Fibroblast of skin of left biceps (primary cell): ENCODE measurements around the gene SURF2.

Experiments
- DNase-seq, 2 experiments: peaks; one replicate each; pipeline ENCODE4 v3.0.0-alpha.2; 2013; ENCODE audit warnings: low read depth in 2 of 2

The SURF2 gene

DNA sequence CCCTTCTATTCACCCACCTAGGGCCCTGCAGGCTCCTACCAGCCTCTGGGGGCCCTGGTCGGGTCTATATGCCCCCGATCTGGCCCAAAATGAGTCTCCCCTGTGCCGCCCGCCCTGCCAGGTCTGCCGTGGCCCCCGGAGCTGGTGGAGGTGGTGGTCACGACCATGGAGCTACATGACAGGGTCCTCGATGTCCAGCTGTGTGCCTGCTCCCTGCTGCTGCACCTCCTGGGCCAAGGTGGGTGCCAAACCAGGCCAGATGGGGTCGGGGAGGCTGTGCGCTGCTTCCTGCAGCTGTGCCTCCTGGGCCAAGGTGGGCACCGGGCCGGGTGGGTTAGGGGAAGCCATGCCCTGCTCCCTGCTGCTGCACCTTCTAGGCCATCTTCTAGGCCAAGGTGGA lies 43.9 kb downstream of the SURF2 start:
- no peak for DNase-seq

DNA sequence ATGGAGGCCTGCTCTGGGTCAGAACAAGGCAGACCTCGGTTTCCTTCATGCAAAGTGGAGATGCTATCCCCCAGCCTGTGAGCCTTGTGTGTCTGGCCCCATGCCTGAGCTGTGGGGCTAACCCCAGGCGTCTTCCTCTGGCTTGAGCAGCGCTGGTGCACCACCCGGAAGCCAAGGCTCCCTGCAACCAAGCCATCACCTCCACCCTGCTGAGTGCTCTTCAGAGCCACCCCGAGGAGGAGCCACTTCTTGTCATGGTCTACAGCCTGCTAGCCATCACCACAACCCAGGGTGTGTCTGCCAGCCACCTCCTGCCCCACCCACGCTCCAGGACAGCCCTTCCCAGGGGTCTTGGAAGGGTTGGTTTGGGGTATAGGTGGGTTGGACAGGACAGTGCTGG lies 45.2 kb downstream of the SURF2 start:
- no peak for DNase-seq

DNA sequence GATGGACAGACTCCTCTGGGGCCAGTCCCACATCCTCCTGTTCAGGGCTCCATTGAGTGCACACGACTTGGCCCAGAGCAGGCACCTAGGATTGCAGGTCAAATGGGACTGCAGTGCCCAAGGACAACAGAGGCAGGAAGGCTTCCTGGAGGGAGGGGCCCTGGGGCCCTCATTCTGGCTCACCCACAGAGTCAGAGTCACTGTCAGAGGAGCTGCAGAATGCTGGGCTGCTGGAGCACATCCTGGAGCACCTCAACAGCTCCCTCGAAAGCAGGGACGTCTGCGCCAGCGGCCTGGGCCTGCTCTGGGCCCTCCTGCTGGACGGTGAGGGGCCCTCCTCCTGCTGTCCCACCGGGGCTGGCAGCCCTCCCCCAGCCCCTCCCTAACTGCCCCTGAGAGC lies 46.3 kb downstream of the SURF2 start:
- no peak for DNase-seq

DNA sequence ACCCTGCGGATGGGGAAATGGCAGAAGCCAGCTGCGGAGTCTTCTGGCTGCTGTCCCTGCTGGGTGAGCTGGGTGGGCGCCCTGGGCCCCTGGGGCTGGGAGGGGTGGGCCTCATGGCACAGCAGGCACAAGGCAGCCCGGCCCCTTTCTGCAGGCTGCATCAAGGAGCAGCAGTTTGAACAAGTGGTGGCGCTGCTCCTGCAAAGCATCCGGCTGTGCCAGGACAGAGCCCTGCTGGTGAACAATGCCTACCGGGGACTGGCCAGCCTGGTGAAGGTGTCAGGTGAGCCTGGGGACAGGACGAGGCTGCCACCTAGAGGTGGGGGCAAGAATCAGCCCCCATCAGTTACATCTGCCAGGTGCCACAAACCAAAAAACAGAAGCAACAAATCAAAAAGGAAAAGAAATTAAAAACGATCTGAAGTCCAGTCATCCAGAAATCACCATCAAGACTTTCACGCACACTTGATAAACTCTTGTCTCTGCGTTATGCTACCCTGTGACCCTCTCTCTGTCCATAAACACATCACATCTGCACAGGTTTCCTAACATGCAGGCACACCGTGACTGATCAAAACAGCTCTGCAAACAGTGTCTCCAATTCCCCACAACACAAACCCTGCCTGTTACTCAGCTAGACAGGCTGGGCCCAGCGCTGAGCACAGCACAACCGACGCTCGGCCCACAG lies 47.6 kb downstream of the SURF2 start:
- DNase-seq, result no peak

DNA sequence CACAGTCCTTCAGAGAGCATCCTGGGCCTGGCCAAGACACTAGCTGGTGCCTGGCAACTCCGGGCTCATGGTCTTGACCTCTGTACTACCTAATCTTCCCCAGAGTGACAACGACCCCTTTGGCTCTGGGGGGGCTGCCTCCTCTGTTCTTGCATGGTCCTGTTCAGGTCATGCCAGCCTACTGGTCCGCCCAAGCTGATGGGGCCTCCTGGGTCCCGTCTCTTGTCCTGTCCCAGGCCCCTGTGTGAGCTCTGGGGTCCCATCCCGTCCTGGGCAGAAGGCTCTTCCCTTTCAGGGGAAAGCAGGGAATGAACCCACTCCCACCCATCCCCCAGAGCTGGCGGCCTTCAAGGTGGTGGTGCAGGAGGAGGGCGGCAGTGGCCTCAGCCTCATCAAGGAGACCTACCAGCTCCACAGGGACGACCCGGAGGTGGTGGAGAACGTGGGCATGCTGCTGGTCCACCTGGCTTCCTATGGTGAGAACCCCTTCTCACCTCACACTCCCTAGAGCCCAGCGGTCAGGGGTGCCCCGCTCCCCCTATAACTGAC lies 48.2 kb downstream of the SURF2 start:
- DNase-seq, result no peak

DNA sequence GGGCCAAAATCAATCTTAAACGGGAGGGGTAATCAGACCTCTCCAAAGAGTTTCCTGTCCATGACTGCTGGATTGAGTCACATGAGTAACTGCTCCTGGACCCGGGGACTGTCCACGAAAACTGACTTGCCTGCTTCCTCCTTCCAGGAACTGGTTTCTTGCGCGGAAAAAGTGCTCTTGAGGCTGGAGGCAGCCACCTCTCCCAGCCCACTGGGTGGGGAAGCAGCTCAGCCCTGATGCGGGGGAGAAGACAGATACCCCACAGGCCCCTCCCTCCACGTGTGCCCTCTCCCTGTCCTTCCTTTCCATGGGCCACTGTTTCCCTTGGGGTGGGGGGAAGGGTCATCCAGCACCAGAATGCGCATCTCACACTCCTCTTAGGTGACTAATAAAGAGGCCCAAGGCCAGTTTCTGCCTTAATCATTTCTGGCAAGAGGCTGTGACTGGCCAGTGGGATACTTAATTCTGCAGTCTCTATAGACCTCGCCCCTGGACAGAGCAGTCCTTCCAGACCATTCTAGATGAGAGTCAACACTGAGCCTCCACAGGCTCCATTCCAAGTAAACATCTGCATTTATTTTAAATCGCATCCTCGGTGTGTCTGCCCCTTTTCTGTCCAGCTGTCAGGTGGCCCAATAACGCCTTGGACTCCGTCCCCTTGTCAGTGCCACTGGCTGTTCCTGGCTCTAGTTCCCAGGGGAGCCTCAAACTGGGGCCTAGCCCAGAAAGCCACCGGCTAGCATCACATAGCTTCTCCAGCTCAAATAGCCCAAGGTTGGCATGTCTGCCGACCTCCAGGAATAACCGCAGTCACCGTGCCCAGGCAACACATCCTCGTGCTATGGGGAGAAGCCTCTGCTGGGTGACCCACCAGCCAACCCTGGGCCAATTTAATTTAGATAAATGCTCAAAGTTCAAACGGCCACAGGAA lies 49.4 kb downstream of the SURF2 start:
- DNase-seq, result no peak

DNA sequence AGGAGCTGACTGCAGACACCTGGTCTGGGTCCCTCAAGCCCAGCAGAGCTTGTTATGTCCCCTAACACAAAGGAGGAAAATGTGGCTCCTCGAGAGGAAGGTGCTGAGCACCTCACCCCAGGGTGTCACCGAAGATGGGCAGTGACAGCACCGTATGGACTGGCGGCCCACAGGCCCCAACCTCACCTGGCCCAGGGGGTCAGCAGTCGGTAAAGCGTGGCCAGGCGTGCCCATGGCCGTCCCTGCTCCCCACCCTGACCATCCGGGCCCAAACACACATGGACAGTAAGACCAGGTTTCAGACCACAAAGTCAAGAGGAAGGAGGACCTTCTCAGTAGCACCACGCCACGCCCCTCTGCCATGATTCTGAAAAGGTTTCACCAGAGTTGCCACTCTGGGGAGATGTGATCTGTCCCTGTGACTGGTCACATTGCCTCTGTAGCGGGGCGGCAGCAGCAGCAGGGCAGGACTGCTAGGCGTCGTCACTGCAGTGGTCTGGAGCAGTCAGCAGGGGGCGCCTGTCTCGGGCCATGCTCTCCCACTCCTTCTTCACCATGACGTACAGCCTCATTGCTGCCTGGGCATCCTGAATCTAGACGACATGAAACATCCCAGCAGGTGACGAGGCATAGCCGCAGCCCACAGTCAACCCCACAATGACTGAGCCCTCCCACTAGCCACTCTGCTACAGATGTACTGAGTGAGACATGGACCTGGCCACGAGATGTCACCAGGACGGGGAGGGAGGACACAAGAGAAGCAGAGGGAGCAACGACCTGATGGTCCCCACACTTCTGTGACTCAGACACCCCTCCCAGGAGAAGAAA lies 50.3 kb downstream of the SURF2 start:
- DNase-seq, result peak in 1 of 2 experiments; percentile 12

DNA sequence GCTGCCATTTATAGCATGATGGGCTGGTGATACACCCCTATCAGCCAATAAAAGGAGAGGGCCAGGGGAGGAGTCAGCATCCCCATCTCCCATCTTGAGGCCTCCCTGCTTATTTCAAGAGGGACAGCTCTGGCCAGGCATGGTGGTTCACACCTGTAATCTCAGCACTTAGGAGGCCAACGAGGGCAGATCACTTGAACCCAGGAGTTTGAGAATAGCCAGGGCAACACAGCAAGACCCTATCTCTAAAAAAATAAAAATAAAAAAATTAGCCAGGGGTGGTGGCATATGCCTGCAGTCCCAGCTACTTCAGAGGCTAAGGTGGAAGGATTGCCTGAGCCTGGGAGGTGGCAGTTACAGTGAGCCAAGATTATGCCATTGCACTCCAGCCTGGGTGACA lies 51.7 kb downstream of the SURF2 start:
- no peak for DNase-seq
